AG10803 (cell line): ENCODE results near the gene CD63.

Source experiments
- DNase-seq: peaks from one replicate; pipeline ENCODE4 v3.0.0; 2010; ENCODE audit warnings: low read depth
- H3K4me3 ChIP-seq: 2 replicates; pipeline ENCODE4 v1.5.1; 2011; ENCODE audit warnings: mild to moderate bottlenecking, low read length, control low read depth
- CTCF ChIP-seq: conservative IDR thresholded peaks from 2 replicates; pipeline ENCODE4 v1.5.1; 2011; ENCODE audit warnings: mild to moderate bottlenecking, low read length, control low read depth, inconsistent platforms

CD63 gene

GRCh38 chr12:55684761-55685370, 43.9 kb downstream of the CD63 start:
- H3K4me3 ChIP-seq: no peak overlapping the region
- no peak for DNase-seq
- no peak for TF ChIP-seq CTCF

- H3K4me3 ChIP-seq: no peak overlapping the region
- no peak for DNase-seq
- TF ChIP-seq CTCF: no peak
Measured at GRCh38 chr12:55683676-55684075, 45.1 kb downstream of the CD63 start.

GRCh38 chr12:55682087-55682796, 46.6 kb downstream of the CD63 start:
- TF ChIP-seq CTCF: no peak
- DNase-seq: no peak
- H3K4me3 ChIP-seq: no peak overlapping the region

- DNase-seq: peak; percentile 59
- peak overlapping the region; percentile 26 for H3K4me3 ChIP-seq
Measured at GRCh38 chr12:55681142-55682077, 47.4 kb downstream of the CD63 start.

GRCh38 chr12:55679691-55680090, 49.1 kb downstream of the CD63 start:
- no peak for TF ChIP-seq CTCF
- H3K4me3 ChIP-seq: no peak overlapping the region
- DNase-seq: no peak

More at GRCh38 chr12:55681142-55682077, 47.4 kb downstream of the CD63 start:
- TF ChIP-seq CTCF: peak; percentile 57

GRCh38 chr12:55676707-55677106, 52.1 kb downstream of the CD63 start:
- H3K4me3 ChIP-seq: no peak overlapping the region
- no peak for TF ChIP-seq CTCF
- no peak for DNase-seq
